ENCODE measurements around the gene EDEM2.

Gene EDEM2

GRCh38 chr20:35146299-35146919 lies 727 bp downstream of the EDEM2 start:
- DNase-seq (ENCODE audit: insufficient read length, low spot score): no peak
- FAIRE-seq: no peak
- TF ChIP-seq CTCF (IDR thresholded peaks at IDR 0.05; ENCODE audit: insufficient read depth, missing control alignments): no peak

- FAIRE-seq (no peak), DNase-seq (ENCODE audit: insufficient read length, low spot score) (peak; percentile 36)
- peak; percentile 72 for TF ChIP-seq CTCF (IDR thresholded peaks at IDR 0.05; ENCODE audit: insufficient read depth, missing control alignments)
These were observed 2.0 kb downstream of the EDEM2 start for GRCh38 chr20:35145141-35145564.

DNA sequence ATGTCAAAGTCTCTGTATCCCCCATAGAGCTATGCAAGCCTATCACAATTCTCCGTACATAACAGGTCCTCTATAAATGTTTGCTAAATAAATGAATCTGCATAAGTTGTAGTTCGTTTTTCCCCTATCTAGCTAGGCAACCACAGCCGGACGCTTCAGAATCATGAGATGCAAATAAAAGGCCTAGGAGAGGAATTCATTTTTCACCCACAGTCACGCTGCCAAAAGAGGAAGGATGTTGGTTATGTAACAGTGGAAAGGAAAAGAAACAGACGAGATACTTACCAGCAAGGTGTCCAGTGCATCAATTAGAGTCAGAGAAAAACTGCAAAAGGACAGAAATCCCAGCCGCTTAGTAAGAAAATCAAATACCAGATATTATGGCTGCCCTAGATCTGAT lies 2.4 kb downstream of the EDEM2 start:
- DNase-seq (ENCODE audit: insufficient read length, low spot score) (no peak), FAIRE-seq (no peak)
- TF ChIP-seq CTCF (IDR thresholded peaks at IDR 0.05; ENCODE audit: insufficient read depth, missing control alignments): no peak

DNA sequence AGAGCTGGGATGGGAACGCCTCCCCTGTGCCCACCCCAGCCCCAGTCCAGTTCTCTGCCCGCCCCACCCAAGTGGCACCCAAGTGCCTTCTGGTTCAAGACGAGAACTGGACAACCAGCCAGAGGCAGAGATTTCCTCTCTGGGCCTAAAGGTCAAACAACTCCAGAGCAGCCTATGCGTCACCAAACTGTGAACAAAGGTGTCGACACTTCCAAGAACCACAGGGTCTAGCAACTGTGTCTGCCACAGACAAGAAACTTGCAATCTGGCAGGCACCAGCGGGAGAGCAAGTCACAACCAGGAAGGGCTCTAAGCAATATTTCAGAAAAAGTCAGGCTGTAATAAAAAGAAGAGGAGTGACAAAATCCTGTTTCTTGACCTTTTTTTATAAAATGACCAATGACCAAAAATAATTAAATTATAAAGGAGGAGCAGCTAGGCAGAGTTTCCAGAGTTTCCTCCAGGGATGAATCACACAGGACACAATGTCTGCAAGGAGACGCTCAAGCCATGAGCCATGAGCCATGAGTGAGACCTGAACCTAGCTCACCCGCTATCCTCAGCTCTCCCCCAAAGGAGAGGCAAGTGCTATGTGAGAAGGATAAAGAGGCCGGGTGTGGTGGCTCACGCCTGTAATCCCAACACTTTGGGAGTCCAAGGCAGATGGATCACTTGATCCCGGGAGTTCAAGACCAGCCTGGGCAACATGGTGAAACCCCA lies 11.1 kb downstream of the EDEM2 start:
- DNase-seq (ENCODE audit: insufficient read length, low spot score) (no peak), FAIRE-seq (no peak)
- no peak for TF ChIP-seq CTCF (IDR thresholded peaks at IDR 0.05; ENCODE audit: insufficient read depth, missing control alignments)

DNA sequence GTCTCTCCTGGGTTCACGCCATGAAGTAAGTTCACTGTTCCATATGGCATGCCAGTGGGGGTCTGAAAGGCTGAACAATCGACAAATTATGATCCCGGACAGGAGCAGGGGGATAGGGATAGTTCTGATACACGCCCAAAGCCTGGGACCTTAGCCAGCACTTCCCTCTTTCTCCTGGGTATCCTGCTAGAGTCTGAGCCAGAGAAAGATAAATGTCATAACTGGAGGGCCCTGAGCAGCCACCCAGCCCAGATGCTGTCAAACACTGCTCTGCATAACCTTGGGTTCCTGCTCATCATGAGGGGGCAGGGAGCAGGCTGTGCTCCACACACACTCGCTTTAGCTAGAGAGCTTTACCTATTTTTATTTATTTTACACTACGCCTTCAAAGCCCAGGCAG lies 12.3 kb downstream of the EDEM2 start:
- no peak for TF ChIP-seq CTCF (IDR thresholded peaks at IDR 0.05; ENCODE audit: insufficient read depth, missing control alignments)
- no peak for FAIRE-seq
- no peak for DNase-seq (ENCODE audit: insufficient read length, low spot score)

DNA sequence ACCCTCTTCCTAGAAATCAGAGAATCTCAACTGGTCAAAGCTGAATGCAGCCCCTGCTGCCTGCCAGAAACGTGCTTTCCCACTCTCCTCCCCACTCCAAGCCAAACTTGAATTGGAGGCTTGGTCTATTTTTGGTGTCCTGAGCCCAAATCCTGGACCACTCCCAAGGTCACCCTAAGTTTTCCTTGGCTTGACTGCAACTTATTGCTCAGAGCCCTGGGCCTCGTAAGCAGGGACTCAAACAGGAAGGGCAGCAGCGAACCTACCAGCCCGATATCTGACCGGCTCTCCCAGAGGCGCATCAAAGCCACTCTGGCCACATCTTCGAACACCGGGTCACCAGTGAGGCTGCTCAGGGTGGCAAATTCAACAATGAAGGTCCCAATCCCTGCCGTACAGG lies 12.7 kb downstream of the EDEM2 start:
- DNase-seq (ENCODE audit: insufficient read length, low spot score) (no peak), FAIRE-seq (no peak)
- TF ChIP-seq CTCF (IDR thresholded peaks at IDR 0.05; ENCODE audit: insufficient read depth, missing control alignments): no peak

DNA sequence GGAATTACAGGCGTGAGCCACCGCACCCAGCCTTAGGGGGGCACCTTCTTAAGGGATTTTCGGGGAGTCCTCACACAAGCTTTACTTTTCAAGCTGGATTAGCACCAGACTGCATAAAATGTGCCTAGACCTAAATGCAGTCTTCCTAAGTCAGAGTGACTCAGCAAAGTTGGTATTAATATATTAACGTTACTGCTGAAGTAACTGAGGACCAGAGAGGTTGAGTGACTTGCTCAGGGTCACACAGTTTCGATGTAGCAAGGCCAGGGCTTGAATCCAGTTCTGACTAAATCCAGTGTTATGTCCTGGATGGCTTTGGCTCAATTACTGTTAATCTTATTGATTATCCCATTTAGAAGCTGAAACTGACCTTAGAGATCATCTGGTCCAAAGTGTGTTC lies 13.4 kb downstream of the EDEM2 start:
- no peak for TF ChIP-seq CTCF (IDR thresholded peaks at IDR 0.05; ENCODE audit: insufficient read depth, missing control alignments)
- FAIRE-seq: no peak
- no peak for DNase-seq (ENCODE audit: insufficient read length, low spot score)
